CD4-positive, alpha-beta T cell treated with Interleukin-2 at 100 ng/mL for 4 hours (primary cell): Measurements from ENCODE around the gene DIPK1B.

Source experiments
- DNase-seq: peaks from one replicate; pipeline ENCODE4 v3.0.0-alpha.2; 2020; ENCODE audit warnings: low spot score

The DIPK1B gene

GRCh38 chr9:136711751-136712689 is at the start of gene DIPK1B:
DIPK1B (plus strand) TSS chr9:136712572; CDS start chr9:136712666, 94 bp downstream.
- DNase-seq: no peak

DNA sequence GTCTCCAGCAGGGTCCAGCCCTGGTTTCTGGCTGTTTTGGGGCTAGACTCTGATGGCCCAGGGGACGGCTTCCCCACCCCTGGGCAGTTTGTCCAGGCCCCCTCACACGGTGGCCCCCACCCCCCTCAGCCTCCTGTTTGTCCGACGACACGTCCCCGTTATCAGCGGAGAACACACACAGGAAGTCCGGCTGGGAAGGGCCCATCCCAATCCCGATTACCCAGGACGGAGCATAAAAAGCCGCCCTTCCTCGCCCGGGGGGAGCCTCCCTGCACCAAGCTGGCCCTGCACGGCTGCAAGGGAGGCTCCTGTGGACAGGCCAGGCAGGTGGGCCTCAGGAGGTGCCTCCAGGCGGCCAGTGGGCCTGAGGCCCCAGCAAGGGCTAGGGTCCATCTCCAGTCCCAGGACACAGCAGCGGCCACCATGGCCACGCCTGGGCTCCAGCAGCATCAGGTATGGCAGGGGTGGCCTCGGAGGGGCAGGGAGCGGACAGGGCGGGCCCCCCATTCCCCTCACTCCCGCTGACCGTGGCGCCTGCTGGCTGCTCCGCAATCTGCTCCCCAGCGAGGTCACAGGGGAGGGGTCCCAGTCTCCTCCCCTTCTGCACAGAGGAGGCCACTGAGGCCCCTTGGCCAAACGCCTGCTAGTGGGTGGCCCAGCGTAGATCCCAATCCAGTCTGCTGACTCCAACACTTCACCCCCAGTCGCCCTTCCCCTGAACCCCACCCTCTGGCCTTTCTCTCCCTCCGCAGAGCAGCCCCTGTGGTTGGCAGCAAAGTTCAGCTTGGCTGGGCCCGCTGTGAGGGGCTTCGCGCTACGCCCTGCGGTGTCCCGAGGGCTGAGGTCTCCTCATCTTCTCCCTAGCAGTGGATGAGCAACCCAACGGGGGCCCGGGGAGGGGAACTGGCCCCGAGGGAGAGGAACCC is 49.5 kb upstream of the DIPK1B start, which contains the start of gene EGFL7:
EGFL7 (plus strand) TSS at position 261 of the 926 bp plus-strand sequence. CDS start 5,367 bp downstream, outside the sequence.
- no peak for DNase-seq

GRCh38 chr9:136664000-136664915 is 48.1 kb upstream of the DIPK1B start:
- DNase-seq: no peak

GRCh38 chr9:136665111-136665703 is 47.2 kb upstream of the DIPK1B start:
- DNase-seq: no peak

DNA sequence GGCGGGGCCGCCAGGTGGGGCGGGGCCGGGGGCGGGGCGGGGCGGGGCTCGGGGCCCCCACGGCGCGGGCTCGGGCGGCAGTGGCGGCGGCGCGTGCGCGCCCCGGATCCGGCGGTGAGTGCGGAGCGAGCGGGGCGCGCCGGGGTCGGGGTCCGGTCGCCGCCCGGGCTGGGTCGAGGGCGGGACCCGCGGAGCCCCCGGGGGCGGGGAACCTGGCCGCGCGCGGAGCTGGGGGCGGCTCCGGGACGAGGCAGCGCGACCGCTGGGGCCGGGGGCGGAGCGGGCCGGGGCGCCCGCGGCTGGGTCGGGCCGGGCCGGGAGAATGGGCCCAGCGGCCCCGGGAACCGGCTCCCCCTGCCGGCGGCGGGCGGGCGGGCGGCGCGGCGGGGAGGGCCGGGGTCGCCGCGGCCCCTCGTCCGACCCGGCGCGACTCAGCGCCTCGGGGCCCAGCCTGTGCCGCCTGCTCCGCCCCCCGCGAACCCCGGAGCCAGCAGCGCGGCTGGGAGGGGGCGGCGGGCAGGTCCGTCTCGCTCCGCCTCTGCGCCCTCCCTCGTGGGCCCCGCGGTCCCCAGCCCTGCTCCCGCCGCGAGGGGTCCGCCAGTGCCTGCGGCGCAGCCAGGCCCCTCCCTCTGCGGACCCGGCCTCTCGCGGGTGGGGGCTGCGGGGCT is 46.5 kb upstream of the DIPK1B start:
- DNase-seq: no peak

DNA sequence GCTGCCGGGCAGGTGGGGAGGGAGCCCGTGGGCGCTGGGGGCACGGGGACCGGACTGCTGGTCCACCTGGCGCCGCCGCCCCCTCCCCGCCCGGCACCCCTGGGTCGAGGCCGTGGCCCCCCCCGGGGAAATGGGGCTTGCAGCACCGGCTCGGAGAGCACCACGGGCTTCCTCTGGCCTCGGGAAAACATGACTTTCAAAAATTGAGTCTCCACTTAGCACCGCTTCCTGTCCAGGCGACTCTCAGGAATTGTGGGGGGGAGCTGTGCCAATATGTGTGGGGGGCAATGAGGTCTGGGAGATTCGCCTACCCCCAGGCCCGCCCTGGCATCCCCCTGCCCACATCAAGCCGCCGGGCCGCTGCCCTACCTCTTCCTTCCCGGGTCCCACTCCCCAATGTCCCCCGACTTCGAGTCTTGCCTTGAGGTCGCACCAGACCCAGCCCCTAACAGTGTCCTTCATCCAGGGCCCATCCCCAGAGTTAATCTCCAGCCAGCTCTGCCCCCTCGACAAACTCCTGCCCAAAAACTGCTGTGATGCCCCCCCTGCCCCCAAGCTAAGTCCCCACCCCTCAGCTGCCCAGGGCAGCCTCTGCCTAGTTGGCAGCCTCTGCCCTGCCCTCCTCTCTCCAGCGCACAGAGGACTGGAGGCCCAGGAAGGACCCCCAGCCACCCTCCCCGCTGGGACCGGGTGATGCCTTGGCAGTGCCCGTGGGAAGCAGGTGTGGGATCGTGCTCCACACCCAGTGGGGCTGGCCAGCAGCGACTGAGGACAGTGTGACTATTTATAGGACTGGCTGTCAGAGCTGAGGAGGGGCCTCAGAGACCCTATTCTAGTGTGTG is 45.8 kb upstream of the DIPK1B start:
- DNase-seq: no peak

DNA sequence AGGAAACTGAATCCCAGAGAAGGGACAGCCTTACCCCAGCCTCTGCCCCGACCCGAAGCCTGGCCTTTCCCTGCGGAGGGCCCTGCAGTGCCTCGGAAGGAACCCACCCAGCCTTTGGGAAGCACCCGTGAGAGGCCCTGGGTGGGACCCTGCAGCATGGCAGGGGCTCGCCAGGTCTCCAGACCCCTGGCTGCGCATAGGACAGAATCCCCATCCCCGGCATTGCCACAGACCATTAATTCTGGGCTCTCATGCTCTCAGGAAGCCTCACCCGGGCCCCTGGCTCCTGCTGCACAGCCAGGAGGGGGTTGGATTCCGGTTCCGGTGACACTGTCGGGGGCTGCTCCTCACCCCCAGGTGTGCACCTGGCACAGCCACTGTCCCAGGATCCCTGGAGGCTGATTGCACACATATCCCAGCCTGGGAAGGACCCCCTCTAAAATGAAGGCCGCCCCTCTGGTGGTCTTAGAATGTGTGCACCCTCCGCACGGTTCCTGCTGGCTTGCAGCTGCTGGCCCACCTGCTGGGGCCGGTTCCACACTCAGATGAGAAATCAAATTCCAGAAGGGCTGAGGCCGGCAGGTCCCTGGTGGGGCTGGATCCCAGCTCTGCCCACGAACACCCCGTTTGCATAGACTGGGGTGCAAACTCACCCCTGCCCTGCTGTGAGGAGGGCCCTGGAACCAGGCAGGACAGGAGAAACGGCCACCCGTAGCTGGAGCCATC is 45.0 kb upstream of the DIPK1B start:
- DNase-seq: no peak

DNA sequence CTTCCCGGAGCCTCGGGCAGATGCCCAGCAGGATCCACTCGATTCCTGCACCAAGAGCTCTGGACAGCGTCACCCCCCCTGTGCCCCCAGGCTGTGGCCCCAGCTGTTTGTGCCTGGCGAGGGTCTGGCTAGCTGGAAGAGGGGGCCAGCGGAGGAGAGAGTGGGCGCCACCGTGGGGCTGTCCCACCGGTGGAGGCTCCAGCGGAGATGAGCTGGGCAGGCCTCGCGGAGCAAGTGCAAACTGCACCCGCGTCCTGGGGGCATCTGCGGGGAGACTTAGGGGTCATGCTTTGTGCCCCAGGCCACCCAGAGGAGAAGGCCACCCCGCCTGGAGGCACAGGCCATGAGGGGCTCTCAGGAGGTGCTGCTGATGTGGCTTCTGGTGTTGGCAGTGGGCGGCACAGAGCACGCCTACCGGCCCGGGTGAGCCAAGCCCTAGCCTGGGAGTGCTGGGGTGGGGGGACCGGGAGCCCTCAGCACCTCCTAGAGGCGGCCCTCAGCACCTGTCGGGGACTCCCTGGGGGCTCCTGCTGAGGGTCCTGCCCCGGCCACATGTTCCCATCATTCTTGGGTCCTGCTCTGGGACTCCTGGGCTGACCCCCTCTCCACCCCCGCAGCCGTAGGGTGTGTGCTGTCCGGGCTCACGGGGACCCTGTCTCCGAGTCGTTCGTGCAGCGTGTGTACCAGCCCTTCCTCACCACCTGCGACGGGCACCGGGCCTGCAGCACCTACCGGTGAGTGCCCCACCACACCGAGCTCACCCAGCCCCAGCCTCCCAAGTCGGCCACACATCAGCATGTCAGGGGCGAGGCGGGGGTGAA is 44.2 kb upstream of the DIPK1B start:
- no peak for DNase-seq

GRCh38 chr9:136668983-136669790 is 43.2 kb upstream of the DIPK1B start:
- DNase-seq: no peak

DNA sequence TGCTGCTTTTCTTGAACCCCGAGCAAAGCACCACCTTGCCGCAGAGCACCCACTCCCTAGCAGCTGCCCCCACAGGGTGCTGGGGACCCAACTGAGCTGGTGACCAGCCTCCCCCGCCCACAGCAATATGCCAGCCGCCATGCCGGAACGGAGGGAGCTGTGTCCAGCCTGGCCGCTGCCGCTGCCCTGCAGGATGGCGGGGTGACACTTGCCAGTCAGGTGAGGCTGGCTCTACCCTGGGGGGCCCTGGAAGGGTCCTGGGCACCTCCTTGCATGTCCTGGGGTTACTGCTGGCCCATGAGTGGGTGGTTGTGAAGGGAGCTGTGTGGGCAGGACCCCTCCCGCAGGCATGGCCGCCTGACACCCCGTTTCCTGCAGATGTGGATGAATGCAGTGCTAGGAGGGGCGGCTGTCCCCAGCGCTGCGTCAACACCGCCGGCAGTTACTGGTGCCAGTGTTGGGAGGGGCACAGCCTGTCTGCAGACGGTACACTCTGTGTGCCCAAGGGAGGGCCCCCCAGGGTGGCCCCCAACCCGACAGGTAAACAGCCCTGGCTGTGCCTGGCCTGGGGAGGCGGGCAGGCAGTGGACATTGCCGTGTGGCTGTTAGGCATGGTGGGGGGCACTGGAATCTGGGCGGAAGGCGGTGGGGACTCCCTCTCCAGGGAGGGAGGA is 42.4 kb upstream of the DIPK1B start:
- no peak for DNase-seq

- DNase-seq: no peak
Measured at GRCh38 chr9:136670576-136671253, 41.7 kb upstream of the DIPK1B start.

GRCh38 chr9:136671254-136671614 is 41.1 kb upstream of the DIPK1B start:
- DNase-seq: no peak

GRCh38 chr9:136671646-136672430 is 40.5 kb upstream of the DIPK1B start:
- peak; percentile 29 for DNase-seq

DNA sequence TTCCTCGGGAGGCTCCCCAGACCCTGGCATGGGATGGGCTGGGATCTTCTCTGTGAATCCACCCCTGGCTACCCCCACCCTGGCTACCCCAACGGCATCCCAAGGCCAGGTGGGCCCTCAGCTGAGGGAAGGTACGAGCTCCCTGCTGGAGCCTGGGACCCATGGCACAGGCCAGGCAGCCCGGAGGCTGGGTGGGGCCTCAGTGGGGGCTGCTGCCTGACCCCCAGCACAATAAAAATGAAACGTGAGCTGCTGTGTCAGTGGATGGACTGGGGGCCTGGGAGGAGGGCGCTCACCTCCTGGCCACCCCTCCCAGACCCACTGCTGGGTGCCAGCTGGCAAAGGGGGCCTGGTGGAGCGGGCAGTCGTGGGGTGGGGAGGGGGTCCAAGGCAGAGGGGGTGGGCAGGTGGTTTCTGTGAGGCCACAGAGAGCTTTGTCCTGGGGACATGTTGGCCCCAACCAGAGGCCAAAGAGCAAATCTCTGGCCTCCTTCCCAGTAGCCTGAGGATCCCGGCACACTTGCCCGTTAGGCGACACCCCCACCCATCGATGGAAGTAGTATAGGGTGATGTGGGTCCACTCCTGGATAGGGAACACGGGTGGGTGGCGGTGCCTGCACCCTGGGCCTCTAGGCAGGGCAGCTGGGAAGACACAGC is 39.8 kb upstream of the DIPK1B start:
- no peak for DNase-seq
